ENCODE results near the gene AUTS2. TPM values are rescaled to one million over a fixed set of nuclear protein-coding genes. Genes with fewer than 3 reads are reported as not detected.

AUTS2 gene
- polyA plus RNA-seq, 3 donors, result 0.08 to 0.35 TPM; not detected in 1

DNA sequence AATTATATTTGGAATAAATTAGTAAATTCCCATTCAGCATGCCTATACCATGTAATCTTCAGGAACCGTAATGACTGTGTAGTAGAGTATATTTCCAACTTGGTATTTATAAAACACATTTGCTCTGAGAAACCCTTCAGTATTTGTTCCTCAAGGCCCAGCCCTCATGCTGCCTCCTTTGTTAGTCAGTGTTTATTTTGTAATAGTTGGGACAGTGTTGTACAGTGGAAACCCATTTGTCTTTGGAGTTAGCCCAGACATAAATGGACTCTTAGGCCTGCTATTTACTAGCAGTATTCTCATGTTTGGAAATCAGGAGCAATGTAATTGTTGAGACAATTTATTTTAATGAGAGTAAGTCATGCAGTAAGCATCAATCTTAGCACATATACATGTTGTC, 686.9 kb downstream of the AUTS2 start:
- Histone ChIP-seq H3K27ac (ENCODE audit: low read depth in 1 of 2, low read length in 2 of 2) (no peak overlapping the region), H3K36me3 (replicated peaks in 1 of 2; ENCODE audit: control insufficient read depth in 1 of 2, insufficient read depth in 2 of 2, low read length in 2 of 2) (no peaks in the 10 kb centered on the region)
- TF ChIP-seq, protein P1, sequence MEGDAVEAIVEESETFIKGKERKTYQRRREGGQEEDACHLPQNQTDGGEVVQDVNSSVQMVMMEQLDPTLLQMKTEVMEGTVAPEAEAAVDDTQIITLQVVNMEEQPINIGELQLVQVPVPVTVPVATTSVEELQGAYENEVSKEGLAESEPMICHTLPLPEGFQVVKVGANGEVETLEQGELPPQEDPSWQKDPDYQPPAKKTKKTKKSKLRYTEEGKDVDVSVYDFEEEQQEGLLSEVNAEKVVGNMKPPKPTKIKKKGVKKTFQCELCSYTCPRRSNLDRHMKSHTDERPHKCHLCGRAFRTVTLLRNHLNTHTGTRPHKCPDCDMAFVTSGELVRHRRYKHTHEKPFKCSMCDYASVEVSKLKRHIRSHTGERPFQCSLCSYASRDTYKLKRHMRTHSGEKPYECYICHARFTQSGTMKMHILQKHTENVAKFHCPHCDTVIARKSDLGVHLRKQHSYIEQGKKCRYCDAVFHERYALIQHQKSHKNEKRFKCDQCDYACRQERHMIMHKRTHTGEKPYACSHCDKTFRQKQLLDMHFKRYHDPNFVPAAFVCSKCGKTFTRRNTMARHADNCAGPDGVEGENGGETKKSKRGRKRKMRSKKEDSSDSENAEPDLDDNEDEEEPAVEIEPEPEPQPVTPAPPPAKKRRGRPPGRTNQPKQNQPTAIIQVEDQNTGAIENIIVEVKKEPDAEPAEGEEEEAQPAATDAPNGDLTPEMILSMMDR (IDR thresholded peaks at IDR 0.05), result no peak

DNA sequence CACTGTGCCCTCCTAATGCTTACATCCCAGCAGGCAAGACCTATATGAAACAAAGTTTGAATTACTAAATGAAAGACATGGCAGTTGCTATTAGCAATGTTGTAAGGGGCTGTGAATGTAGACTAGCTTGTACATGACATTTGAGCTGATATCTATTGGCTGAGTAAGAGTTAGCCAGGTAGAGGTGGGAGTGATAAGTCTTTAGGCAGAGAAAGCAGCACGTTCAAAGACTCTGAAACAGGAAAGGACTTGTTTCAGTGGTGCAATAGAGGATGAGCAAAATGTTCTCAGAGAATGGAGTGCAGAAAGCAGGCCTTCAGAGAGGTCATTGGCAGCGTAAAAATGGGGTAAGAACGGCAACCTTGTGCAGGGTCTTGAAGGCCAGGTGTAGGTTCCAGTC, 687.6 kb downstream of the AUTS2 start:
- Mint-ChIP-seq H3K27ac (no peak overlapping the region), H3K36me3 (no peaks in the 10 kb centered on the region), H3K27me3 (ENCODE audit: low read depth in 3 of 3) (no peaks in the 10 kb centered on the region), H3K4me3 (no peak overlapping the region), H3K4me1 (no peaks in the 10 kb centered on the region), H3K9me3 (peaks cover 0 to 3% (median 2%) of the 10 kb centered on the region in 7 donors)
- intact Hi-C loops (cut with micrococcal nuclease), result no loop called here
- H3K36me3 ChIP-seq (replicated peaks in 1 of 2; ENCODE audit: control insufficient read depth in 1 of 2, insufficient read depth in 2 of 2, low read length in 2 of 2), result no peaks in the 10 kb centered on the region
- TF ChIP-seq, protein P1 (IDR thresholded peaks at IDR 0.05), result no peak
- no peaks in the 10 kb centered on the region for H3K9me3 ChIP-seq (replicated peaks in 1 of 2; ENCODE audit: control insufficient read depth in 1 of 2, insufficient read depth in 1 of 2, low read length in 2 of 2)
- no peaks in the 10 kb centered on the region for H3K79me2 ChIP-seq (ENCODE audit: insufficient read depth, low read length)
- H2AFZ ChIP-seq (ENCODE audit: insufficient read depth, low read depth, low read length, poor library complexity, severe bottlenecking), result no peak overlapping the region
- no peaks in the 10 kb centered on the region for H3K27me3 ChIP-seq (ENCODE audit: control insufficient read depth in 2 of 2, insufficient read depth in 2 of 2, low read length in 2 of 2)
- 98% methylated on average over 3 of the region's 3 CpGs for WGBS (ENCODE audit: insufficient coverage)
- H3K9ac ChIP-seq (ENCODE audit: insufficient read depth, low read length, poor library complexity, severe bottlenecking), result no peak overlapping the region
- H3K27ac ChIP-seq (ENCODE audit: low read depth in 1 of 2, low read length in 2 of 2), result no peak overlapping the region
- H3K4me2 ChIP-seq (replicated peaks; ENCODE audit: extremely low read depth, low read length, poor library complexity, severe bottlenecking), result no peak overlapping the region
- H3K4me3 ChIP-seq (replicated peaks in 1 of 3; ENCODE audit: low read depth in 2 of 3, low read length in 3 of 3), result no peak overlapping the region
- no peaks in the 10 kb centered on the region for H4K20me1 ChIP-seq (ENCODE audit: insufficient read depth, low read length)
- no peaks in the 10 kb centered on the region for H3K4me1 ChIP-seq (ENCODE audit: control insufficient read depth in 1 of 2, insufficient read depth in 2 of 2, low read length in 2 of 2)
- no peak for DNase-seq

More for the DNA sequence above, 686.9 kb downstream of the AUTS2 start:
- intact Hi-C loops (cut with micrococcal nuclease), result no loop called here
- Histone ChIP-seq H3K9ac (ENCODE audit: insufficient read depth, low read length, poor library complexity, severe bottlenecking) (no peak overlapping the region), H3K4me3 (replicated peaks in 1 of 3; ENCODE audit: low read depth in 2 of 3, low read length in 3 of 3) (no peak overlapping the region), H3K4me1 (ENCODE audit: control insufficient read depth in 1 of 2, insufficient read depth in 2 of 2, low read length in 2 of 2) (no peaks in the 10 kb centered on the region), H4K20me1 (ENCODE audit: insufficient read depth, low read length) (no peaks in the 10 kb centered on the region), H2AFZ (ENCODE audit: insufficient read depth, low read depth, low read length, poor library complexity, severe bottlenecking) (no peak overlapping the region), H3K4me2 (replicated peaks; ENCODE audit: extremely low read depth, low read length, poor library complexity, severe bottlenecking) (no peak overlapping the region), H3K9me3 (replicated peaks in 1 of 2; ENCODE audit: control insufficient read depth in 1 of 2, insufficient read depth in 1 of 2, low read length in 2 of 2) (no peaks in the 10 kb centered on the region), H3K79me2 (ENCODE audit: insufficient read depth, low read length) (no peaks in the 10 kb centered on the region), H3K27me3 (ENCODE audit: control insufficient read depth in 2 of 2, insufficient read depth in 2 of 2, low read length in 2 of 2) (no peaks in the 10 kb centered on the region)
- no CpG with 5 or more reads among the region's 1 CpG for WGBS (ENCODE audit: insufficient coverage)
- Mint-ChIP-seq H3K36me3 (no peaks in the 10 kb centered on the region), H3K4me3 (no peak overlapping the region), H3K27ac (no peak overlapping the region), H3K9me3 (peaks cover 0 to 3% (median 2%) of the 10 kb centered on the region in 7 donors), H3K4me1 (no peaks in the 10 kb centered on the region), H3K27me3 (ENCODE audit: low read depth in 3 of 3) (no peaks in the 10 kb centered on the region)
- no peak for DNase-seq

Data from CD14-positive monocyte (primary cell).